Hematopoietic multipotent progenitor cell treated with erythropoietin and hydrocortisone succinate and interleukin-3 and kit ligand, for 15 days (in vitro differentiated cells): ENCODE results near the gene SNRK.

Experiments used
- DNase-seq: peaks from one replicate; pipeline ENCODE4 v3.0.0-alpha.2; 2015; ENCODE audit warnings: low spot score

SNRK gene

GRCh38 chr3:43270078-43270477 lies 16.3 kb upstream of the SNRK start:
- no peak for DNase-seq

DNA sequence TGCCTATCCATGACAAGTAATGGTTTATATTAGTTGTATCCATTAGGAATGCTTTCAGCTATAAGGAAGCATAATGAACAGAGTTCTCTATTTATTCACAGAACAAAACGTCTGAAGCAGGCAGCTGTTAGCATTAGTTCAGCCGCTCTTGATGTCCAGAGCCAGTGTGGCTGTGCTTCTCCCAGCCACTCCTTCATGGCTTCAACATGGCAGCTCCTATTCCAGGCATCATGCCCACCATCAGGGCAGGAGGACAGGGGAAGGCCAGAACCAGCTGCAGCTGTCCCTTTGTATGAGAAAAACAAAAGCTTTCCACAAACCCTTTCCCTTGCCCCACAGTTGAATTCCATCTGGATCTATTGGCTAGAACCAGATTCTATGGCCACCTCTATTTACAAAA lies 12.9 kb upstream of the SNRK start:
- no peak for DNase-seq

GRCh38 chr3:43279082-43279481 lies 7.3 kb upstream of the SNRK start:
- DNase-seq = no peak

DNA sequence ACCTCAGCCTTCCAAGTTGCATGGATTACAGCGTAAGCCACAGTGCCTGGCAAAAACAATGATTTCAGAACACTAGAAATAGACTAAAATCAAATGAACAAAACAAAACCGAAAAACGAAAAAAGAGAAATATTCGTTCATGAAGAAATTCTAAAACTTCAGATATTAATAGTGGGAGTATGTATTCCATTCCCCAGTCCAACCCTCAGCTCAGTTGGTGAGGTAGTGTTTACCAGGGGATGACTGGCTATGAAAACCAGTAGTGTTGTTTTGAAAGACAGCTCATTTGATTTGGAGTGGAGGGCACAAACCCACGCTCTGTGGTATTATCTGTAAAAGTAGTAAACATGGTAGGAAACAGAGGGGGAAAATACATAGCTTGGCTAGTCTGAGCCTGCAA lies 6.8 kb upstream of the SNRK start:
- DNase-seq = no peak

DNA sequence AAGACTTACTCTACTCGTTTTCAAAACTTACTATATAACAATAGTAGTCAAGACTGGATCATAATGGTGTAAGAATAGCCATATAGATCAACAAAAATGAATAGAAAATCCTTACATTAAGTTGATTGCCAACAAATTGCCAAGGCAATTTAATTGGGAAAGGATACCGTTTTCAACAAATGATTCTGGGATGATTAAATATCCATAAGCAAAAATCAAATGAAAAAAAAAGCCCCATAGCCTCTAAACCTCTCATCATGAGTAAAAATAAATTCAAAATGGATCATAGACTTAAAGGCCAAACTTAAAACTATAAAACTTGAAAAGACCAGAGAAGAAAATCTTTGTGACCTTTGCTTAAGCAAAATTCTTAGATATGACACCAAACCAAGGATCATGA lies 5.3 kb upstream of the SNRK start:
- DNase-seq = no peak

DNA sequence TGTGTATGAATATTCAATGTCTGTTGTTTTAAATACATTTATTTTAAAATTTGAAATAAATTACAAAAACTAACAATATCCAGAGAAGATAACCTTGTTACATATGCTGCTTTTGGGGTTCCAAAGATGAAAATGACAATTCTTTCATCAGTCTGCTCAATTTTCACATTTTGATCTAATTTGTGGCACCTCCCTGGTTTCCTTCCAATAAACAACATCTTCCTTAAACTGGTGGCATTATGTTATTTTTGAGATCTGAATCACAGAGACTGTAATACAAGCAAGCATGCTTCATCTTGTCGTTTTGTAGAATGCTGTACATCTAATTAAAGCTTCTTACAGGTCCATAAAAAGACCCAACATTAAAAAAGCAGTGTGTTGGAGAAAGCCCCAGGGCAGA lies 2.2 kb upstream of the SNRK start:
- DNase-seq = no peak

DNA sequence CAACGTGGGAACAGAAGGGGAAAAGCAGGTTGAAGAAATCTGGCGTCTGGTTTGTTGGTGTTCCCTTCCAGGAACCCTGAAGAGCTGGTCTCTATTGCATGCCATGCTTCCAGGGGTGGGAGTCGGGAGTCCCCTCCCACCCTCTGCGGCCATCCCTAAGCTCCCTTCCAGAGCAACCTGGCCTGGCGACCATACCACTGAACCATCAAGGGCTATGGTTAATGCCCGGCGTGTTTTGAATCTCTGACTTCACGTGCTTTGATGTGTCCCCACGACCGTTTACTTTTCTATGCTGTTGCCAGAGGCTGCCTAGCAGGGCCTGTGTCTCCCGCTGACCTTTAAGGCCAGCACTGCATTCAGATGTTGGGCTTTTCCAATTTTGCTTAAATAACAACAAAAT lies 696 bp upstream of the SNRK start:
- no peak for DNase-seq

DNA sequence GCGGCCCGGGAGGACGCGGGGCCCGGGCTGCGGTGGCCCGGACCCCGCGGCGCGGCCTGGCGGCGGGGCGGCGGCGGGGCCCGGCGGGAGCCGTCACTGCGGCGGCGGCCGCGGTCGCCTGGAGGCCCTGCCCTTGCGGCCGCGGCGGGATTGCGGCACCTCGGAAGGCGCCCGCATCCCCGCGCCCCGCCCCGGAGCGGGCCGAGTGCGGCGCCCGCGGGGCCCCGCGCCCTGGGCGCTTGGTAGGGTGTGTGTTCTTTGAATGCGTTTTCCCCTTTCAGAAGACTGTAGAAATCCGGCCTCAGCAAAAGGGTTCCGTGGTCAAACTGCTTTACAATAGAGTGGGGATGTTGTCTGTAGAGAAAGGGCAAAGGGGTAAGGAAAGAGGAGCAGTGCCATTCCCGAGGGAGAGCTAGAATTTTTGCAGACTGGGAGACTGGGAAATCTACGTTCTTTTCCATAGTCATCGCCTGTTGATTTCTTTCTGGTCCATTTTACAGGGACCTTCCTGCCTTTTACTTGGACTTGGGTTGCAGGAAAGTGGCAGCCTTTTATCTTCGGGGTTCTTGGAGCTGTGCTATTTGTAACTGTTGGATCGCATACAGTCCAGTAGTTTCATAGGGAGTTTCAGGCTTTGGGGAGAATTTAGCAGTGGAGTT lies 630 bp downstream of the SNRK start:
- DNase-seq = peak; percentile 62

- DNase-seq = peak; percentile 17
These were observed 1.1 kb downstream of the SNRK start for GRCh38 chr3:43287500-43287873.

GRCh38 chr3:43288366-43288765 lies 2.0 kb downstream of the SNRK start:
- peak; percentile 45 for DNase-seq

- DNase-seq = no peak
These were observed 2.5 kb downstream of the SNRK start for GRCh38 chr3:43288850-43289249.

GRCh38 chr3:43289401-43289800 lies 3.1 kb downstream of the SNRK start:
- no peak for DNase-seq

- no peak for DNase-seq
These were observed 3.6 kb downstream of the SNRK start for GRCh38 chr3:43289841-43290470.

DNA sequence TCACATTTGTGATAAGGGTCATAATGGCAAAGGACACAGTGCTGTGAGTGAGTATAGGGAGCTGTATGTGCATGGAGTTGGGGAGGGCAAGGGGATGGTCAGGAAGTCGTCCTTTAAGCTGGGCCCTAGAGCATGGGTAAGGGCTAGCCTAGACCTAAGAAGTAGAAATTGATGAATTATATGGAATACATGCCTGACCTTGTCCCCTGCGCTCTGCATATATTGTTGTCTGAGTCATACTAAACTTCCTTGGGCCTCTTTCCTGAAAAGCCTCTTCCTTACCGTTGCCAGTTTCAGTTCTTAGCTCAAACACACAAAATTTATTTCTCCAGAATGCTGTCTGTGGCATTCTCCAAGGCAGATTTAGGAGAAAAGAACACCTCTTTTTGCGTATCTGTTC lies 4.6 kb downstream of the SNRK start:
- no peak for DNase-seq

GRCh38 chr3:43291546-43291945 lies 5.2 kb downstream of the SNRK start:
- no peak for DNase-seq

- no peak for DNase-seq
These were observed 8.6 kb downstream of the SNRK start for GRCh38 chr3:43294975-43295374.

DNA sequence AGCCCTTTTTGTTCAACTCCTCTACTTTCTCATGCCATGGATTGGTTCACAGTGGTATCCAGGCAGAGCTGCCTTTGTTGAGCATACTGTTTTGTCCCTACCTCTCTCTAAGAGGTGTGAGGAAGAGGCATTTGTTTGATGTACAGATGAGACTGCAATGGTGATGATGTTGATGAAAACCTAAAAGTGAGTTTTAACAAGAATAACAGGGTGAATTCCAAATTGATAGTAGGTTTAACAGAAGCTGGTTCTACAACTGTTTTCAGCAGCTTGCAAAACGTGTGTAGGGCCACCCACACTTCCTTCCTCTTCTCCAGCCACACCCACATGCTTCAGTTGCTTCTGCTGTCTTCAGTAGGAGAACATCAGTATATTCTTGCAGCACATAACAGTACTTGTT lies 10.2 kb downstream of the SNRK start:
- DNase-seq = no peak

DNA sequence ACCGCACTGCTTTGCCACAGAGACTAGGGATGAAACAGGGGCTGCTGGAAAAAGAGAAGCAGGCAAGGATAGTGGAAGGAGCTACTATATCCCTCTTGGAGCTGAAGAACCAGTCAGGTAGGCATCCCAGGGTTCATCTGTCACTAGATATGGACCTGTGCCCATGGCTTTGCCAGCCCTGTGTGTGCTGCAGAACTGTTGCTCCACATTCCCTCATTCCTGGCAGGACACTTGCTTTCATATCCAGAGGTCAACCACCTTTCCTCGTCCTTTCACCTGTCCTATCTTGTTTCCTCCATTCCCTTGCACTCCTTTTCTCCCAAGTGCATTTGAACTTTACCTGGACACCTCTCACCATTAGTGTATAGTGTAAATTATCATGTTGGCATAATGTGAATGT lies 12.0 kb downstream of the SNRK start:
- no peak for DNase-seq

- no peak for DNase-seq
These were observed 12.4 kb downstream of the SNRK start for GRCh38 chr3:43298761-43299160.

- DNase-seq = no peak
These were observed 16.0 kb downstream of the SNRK start for GRCh38 chr3:43302116-43302880.

DNA sequence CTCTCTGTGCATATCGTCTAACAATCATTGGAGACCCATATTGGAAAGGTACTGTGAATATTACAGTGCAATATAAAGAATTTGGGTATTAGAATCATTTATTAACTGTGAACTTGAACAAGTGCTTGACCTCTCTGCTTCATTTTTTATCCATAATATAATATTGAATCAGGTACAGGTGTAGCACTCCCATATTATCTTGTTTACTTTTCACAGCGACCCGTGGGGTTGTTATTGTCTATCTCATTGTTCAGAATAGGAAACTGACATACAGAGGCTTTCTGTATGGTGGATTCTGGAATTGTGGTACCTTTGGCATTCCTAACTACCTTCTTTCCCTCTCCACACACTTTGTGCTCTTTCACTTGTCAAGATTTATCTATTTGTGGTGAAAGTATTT lies 17.8 kb downstream of the SNRK start:
- no peak for DNase-seq

DNA sequence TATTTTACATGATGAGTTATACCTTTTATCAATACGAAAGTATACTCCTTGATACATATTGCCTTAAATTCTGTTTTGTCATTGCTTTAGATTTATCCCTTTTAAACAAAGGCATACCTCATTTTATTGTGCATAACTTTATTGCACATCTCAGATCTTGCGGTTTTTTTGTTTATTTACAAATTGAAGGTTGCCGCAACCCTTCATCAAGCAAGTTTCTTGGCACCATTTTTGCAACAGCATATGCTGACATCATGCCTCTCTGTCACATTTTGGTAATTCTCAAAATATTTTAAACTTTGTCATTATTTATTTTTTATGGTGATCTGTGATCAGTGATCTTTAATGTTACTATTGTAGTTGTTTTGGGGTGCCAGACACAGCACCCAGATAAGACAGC lies 20.9 kb downstream of the SNRK start:
- no peak for DNase-seq

DNA sequence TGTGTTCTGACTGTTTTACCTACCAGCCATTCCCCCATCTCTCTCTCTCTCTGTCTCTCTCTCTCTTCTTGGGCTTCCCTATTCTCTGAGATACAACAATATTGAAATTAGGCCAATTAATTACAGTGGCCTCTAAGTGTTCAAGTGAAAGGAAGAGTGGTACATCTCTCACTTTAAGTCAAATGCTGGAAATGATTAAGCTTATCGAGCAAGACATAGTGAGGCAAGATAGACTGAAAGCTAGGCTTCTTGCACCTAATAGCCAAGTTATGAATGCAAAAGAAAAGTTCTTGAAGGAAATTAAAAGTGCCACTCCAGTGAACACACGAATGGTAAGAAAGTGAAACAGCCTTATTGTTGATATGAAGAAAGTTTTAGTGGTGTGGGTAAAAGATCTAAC lies 21.3 kb downstream of the SNRK start:
- no peak for DNase-seq
